Vagina (tissue), 2 donors: ENCODE results near the gene LYSMD2.

ENCODE experiments used
- CTCF ChIP-seq, 3 experiments: fragments of 450-650 bp in 2 of 3; fragments of 200-600 bp in 1 of 3; sonication (generic) in 1 of 3; IDR thresholded peaks; one replicate each; pipeline ENCODE4 v1.5.1; 2017 to 2019; ENCODE audit warnings: antibody characterized with exemption in 3 of 3, mild to moderate bottlenecking in 2 of 3, moderate library complexity in 2 of 3
- POLR2A ChIP-seq, 2 donors: fragments of 450-650 bp; IDR thresholded peaks; one replicate each; pipeline ENCODE4 v1.6.1; 2017; ENCODE audit warnings: antibody characterized with exemption in 2 of 2, mild to moderate bottlenecking in 2 of 2, moderate library complexity in 2 of 2
- POLR2AphosphoS5 ChIP-seq, 2 donors: sonication (generic); formaldehyde crosslinking; IDR thresholded peaks; one replicate each; pipeline ENCODE4 v1.9.0; 2017; ENCODE audit warnings: antibody characterized with exemption in 2 of 2, mild to moderate bottlenecking in 2 of 2, low read depth in 1 of 2; ENCODE audit not compliant: insufficient read depth in 1 of 2

- no peak for TF ChIP-seq CTCF (IDR thresholded peaks at IDR 0.05)
- TF ChIP-seq POLR2AphosphoS5 (IDR thresholded peaks at IDR 0.05; ENCODE audit: insufficient read depth in 1 of 2, low read depth in 1 of 2): no peak
- no peak for TF ChIP-seq POLR2A (IDR thresholded peaks at IDR 0.05)
These were observed 14.5 kb upstream of the LYSMD2 start for GRCh38 chr15:51751697-51752683.
